HepG2 (cell line): ENCODE results near the gene EPHX1. TPM values are rescaled to one million over a fixed set of nuclear protein-coding genes. Genes with fewer than 3 reads are reported as not detected.
A peak's percentile ranks its signal among the peaks of the same experiment; 100 is the strongest.

Experiments used
- HOXA9 ChIP-seq: sonication (generic); formaldehyde crosslinking; IDR thresholded peaks from 2 replicates; pipeline ENCODE4 v1.8.1; 2022; ENCODE audit warnings: missing genetic modification reagents, mild to moderate bottlenecking, moderate library complexity, borderline replicate concordance
- MIER2 ChIP-seq: IDR thresholded peaks from 2 replicates; pipeline ENCODE4 v1.6.1; 2016; ENCODE audit warnings: missing biosample characterization, missing genetic modification reagents
- MYNN ChIP-seq: sonication (generic); formaldehyde crosslinking; IDR thresholded peaks from 2 replicates; pipeline ENCODE4 v1.4.0; 2020; ENCODE audit warnings: mild to moderate bottlenecking, low read depth, missing genetic modification reagents
- NFE2L2 ChIP-seq: fragments of 150-350 bp; IDR thresholded peaks from 2 replicates; pipeline ENCODE4 v1.6.1; 2014; ENCODE audit warnings: low read length
- SALL2 ChIP-seq: sonication (generic); formaldehyde crosslinking; IDR thresholded peaks from 2 replicates; pipeline ENCODE4 v1.8.1; 2023; ENCODE audit warnings: mild to moderate bottlenecking, missing genetic modification reagents, inconsistent platforms
- SKI ChIP-seq: fragments of 450-650 bp; IDR thresholded peaks from one replicate; pipeline ENCODE4 v1.6.1; 2018; ENCODE audit warnings: mild to moderate bottlenecking; ENCODE audit not compliant: partially characterized antibody
- SNAPC2 ChIP-seq: sonication (generic); formaldehyde crosslinking; IDR thresholded peaks from 2 replicates; pipeline ENCODE4 v1.8.1; 2022; ENCODE audit warnings: mild to moderate bottlenecking, missing genetic modification reagents
- STAG1 ChIP-seq: sonication (generic); formaldehyde crosslinking; IDR thresholded peaks from 2 replicates; pipeline ENCODE4 v1.4.0; 2020; ENCODE audit warnings: missing genetic modification reagents
- ZMAT3 ChIP-seq: sonication (generic); formaldehyde crosslinking; conservative IDR thresholded peaks from 2 replicates; pipeline ENCODE4 v1.7.0; 2021; ENCODE audit warnings: missing genetic modification reagents
- ZNF251 ChIP-seq: sonication (generic); formaldehyde crosslinking; IDR thresholded peaks from 2 replicates; pipeline ENCODE4 v1.9.0; 2021; ENCODE audit warnings: mild to moderate bottlenecking, missing genetic modification reagents
- ZNF891 ChIP-seq: sonication (generic); formaldehyde crosslinking; IDR thresholded peaks from 2 replicates; pipeline ENCODE4 v1.5.0; 2020; ENCODE audit warnings: mild to moderate bottlenecking, missing genetic modification reagents
- polyA plus RNA-seq, 8 experiments: library from polyadenylated mRNA; depleted of rRNA in 3 of 8; stranded (reverse) in 7 of 8; unstranded in 1 of 8; fragments of >200 nt; fragmentation: Illumina TruSeq in 4 of 8; extraction: Trizol in 4 of 8; gene quantifications; 2 replicates each; pipeline versions ENCODE4 v1.2.1 to v1.2.3, GENCODE V29; 2011 to 2016; ENCODE audit warnings: low read depth in 4 of 8, missing spikeins in 1 of 8, mixed read lengths in 1 of 8; ENCODE audit not compliant: insufficient read depth in 1 of 8
- total RNA-seq, 5 experiments: library from RNA; depleted of rRNA; stranded (reverse); fragments of >200 nt; fragmentation: Illumina TruSeq; extraction: Trizol; gene quantifications; 2 replicates each; pipeline ENCODE4 v1.2.3, GENCODE V29; 2016; ENCODE audit warnings: low read depth in 1 of 5
- TF ChIP-seq, protein P1 (sequence below): sonication (generic); formaldehyde crosslinking; IDR thresholded peaks from 2 replicates; pipeline ENCODE4 v1.5.1; 2020; ENCODE audit warnings: mild to moderate bottlenecking, missing genetic modification reagents, moderate library complexity
- TF ChIP-seq, protein P2 (sequence below): sonication (generic); formaldehyde crosslinking; IDR thresholded peaks from 2 replicates; pipeline ENCODE4 v1.5.0; 2020; ENCODE audit warnings: mild to moderate bottlenecking, missing genetic modification reagents, borderline replicate concordance
- TF ChIP-seq, protein P3 (sequence below): sonication (generic); formaldehyde crosslinking; IDR thresholded peaks from 2 replicates; pipeline ENCODE4 v1.5.1; 2020; ENCODE audit warnings: mild to moderate bottlenecking, missing genetic modification reagents, borderline replicate concordance
- TF ChIP-seq, protein P4 (sequence below): sonication (generic); formaldehyde crosslinking; IDR thresholded peaks from 2 replicates; pipeline ENCODE4 v1.4.0; 2020; ENCODE audit warnings: missing genetic modification reagents, borderline replicate concordance

Gene EPHX1
- total and polyA plus RNA-seq, 2 of the 13 experiments (the other 11 are each of a cell fraction or from before 2014, with no cell fraction given), result 27.7 to 36.5 TPM

DNA sequence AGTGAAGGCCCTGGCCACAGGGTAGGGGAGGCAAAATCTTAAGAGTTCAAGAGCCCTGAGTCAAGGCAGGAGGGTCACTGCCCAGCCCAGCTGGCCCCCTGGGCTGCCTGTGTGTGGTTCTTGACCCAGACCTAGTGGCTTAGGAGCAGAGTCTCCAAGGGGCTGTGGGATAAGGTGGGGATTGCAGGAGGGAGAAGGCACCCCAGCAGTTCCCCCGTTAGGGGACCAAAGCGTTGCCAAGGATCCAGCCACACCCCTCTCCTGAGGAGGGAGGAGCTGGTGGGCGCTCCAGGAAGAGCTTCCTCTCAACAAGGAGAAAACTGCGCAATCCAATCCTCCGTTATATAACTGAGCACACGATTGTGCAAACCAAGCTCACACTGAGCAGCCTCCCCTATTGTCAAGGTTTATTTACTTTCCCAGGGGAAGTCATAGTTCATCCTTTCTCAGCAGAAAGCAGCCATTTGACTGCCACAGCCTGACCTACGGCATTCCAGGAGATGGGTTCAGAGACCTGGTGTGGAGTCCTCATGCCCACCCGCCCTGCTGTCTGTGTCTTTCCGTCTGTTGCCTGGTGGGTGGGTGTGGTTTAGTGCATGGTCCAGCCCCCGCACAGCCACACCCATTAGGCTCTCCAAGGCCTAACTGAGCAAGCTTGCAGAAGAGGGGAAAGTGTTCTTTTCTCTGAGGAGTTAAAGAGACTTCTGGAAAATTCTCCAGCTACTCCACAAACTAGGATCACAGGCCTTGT lies 3.5 kb downstream of the EPHX1 start (continued):
- TF ChIP-seq, protein P1, sequence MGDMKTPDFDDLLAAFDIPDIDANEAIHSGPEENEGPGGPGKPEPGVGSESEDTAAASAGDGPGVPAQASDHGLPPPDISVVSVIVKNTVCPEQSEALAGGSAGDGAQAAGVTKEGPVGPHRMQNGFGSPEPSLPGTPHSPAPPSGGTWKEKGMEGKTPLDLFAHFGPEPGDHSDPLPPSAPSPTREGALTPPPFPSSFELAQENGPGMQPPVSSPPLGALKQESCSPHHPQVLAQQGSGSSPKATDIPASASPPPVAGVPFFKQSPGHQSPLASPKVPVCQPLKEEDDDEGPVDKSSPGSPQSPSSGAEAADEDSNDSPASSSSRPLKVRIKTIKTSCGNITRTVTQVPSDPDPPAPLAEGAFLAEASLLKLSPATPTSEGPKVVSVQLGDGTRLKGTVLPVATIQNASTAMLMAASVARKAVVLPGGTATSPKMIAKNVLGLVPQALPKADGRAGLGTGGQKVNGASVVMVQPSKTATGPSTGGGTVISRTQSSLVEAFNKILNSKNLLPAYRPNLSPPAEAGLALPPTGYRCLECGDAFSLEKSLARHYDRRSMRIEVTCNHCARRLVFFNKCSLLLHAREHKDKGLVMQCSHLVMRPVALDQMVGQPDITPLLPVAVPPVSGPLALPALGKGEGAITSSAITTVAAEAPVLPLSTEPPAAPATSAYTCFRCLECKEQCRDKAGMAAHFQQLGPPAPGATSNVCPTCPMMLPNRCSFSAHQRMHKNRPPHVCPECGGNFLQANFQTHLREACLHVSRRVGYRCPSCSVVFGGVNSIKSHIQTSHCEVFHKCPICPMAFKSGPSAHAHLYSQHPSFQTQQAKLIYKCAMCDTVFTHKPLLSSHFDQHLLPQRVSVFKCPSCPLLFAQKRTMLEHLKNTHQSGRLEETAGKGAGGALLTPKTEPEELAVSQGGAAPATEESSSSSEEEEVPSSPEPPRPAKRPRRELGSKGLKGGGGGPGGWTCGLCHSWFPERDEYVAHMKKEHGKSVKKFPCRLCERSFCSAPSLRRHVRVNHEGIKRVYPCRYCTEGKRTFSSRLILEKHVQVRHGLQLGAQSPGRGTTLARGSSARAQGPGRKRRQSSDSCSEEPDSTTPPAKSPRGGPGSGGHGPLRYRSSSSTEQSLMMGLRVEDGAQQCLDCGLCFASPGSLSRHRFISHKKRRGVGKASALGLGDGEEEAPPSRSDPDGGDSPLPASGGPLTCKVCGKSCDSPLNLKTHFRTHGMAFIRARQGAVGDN (CRISPR knock-in tag), result peak; percentile 89
- TF ChIP-seq, protein P2, sequence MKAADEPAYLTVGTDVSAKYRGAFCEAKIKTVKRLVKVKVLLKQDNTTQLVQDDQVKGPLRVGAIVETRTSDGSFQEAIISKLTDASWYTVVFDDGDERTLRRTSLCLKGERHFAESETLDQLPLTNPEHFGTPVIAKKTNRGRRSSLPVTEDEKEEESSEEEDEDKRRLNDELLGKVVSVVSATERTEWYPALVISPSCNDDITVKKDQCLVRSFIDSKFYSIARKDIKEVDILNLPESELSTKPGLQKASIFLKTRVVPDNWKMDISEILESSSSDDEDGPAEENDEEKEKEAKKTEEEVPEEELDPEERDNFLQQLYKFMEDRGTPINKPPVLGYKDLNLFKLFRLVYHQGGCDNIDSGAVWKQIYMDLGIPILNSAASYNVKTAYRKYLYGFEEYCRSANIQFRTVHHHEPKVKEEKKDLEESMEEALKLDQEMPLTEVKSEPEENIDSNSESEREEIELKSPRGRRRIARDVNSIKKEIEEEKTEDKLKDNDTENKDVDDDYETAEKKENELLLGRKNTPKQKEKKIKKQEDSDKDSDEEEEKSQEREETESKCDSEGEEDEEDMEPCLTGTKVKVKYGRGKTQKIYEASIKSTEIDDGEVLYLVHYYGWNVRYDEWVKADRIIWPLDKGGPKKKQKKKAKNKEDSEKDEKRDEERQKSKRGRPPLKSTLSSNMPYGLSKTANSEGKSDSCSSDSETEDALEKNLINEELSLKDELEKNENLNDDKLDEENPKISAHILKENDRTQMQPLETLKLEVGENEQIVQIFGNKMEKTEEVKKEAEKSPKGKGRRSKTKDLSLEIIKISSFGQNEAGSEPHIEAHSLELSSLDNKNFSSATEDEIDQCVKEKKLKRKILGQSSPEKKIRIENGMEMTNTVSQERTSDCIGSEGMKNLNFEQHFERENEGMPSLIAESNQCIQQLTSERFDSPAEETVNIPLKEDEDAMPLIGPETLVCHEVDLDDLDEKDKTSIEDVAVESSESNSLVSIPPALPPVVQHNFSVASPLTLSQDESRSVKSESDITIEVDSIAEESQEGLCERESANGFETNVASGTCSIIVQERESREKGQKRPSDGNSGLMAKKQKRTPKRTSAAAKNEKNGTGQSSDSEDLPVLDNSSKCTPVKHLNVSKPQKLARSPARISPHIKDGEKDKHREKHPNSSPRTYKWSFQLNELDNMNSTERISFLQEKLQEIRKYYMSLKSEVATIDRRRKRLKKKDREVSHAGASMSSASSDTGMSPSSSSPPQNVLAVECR (CRISPR knock-in tag), result peak; percentile 93; the same call in 1 of the 2 replicates
- TF ChIP-seq ZMAT3 (CRISPR knock-in tag) (0 out of 2 replicates have a peak, but pooled peaks have one; percentile 66), SKI (peak; percentile 99), STAG1 (peak; percentile 42), SNAPC2 (CRISPR knock-in tag) (peak; percentile 17; the same call in 1 of the 2 replicates), HOXA9 (CRISPR knock-in tag) (no peak), MYNN (CRISPR knock-in tag) (0 out of 2 replicates have a peak, but pooled peaks have one; percentile 15), ZNF251 (CRISPR knock-in tag) (no peak), NFE2L2 (peak; percentile 53), ZNF891 (CRISPR knock-in tag) (0 out of 2 replicates have a peak, but pooled peaks have one; percentile 23), MIER2 (peak; percentile 69; the same call in 1 of the 2 replicates), SALL2 (peak; percentile 94)
- TF ChIP-seq, protein P3, sequence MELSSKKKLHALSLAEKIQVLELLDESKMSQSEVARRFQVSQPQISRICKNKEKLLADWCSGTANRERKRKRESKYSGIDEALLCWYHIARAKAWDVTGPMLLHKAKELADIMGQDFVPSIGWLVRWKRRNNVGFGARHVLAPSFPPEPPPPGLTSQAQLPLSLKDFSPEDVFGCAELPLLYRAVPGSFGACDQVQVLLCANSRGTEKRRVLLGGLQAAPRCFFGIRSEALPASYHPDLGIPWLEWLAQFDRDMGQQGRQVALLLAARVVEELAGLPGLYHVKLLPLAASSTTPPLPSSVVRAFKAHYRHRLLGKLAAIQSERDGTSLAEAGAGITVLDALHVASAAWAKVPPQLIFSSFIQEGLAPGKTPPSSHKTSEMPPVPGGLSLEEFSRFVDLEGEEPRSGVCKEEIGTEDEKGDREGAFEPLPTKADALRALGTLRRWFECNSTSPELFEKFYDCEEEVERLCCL (CRISPR knock-in tag), result no peak
- TF ChIP-seq, protein P4, sequence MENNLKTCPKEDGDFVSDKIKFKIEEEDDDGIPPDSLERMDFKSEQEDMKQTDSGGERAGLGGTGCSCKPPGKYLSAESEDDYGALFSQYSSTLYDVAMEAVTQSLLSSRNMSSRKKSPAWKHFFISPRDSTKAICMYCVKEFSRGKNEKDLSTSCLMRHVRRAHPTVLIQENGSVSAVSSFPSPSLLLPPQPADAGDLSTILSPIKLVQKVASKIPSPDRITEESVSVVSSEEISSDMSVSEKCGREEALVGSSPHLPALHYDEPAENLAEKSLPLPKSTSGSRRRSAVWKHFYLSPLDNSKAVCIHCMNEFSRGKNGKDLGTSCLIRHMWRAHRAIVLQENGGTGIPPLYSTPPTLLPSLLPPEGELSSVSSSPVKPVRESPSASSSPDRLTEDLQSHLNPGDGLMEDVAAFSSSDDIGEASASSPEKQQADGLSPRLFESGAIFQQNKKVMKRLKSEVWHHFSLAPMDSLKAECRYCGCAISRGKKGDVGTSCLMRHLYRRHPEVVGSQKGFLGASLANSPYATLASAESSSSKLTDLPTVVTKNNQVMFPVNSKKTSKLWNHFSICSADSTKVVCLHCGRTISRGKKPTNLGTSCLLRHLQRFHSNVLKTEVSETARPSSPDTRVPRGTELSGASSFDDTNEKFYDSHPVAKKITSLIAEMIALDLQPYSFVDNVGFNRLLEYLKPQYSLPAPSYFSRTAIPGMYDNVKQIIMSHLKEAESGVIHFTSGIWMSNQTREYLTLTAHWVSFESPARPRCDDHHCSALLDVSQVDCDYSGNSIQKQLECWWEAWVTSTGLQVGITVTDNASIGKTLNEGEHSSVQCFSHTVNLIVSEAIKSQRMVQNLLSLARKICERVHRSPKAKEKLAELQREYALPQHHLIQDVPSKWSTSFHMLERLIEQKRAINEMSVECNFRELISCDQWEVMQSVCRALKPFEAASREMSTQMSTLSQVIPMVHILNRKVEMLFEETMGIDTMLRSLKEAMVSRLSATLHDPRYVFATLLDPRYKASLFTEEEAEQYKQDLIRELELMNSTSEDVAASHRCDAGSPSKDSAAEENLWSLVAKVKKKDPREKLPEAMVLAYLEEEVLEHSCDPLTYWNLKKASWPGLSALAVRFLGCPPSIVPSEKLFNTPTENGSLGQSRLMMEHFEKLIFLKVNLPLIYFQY (CRISPR knock-in tag), result peak; percentile 80
